IPS-18a (cell line): ENCODE results near the gene NREP.

ENCODE experiments used
- H3K27ac ChIP-seq: one replicate; pipeline ENCODE4 v1.5.1; 2013; ENCODE audit warnings: low read length
- H3K27me3 ChIP-seq: one replicate; pipeline ENCODE4 v1.6.1; 2013; ENCODE audit warnings: mild to moderate bottlenecking, low read length; ENCODE audit not compliant: control insufficient read depth, insufficient read depth
- H3K36me3 ChIP-seq: one replicate; pipeline ENCODE4 v1.6.1; 2013; ENCODE audit warnings: low read depth, low read length; ENCODE audit not compliant: control insufficient read depth
- H3K4me1 ChIP-seq: one replicate; pipeline ENCODE4 v1.6.1; 2013; ENCODE audit warnings: low read depth, low read length; ENCODE audit not compliant: control insufficient read depth
- H3K4me3 ChIP-seq: one replicate; pipeline ENCODE4 v1.5.1; 2013; ENCODE audit warnings: low read length
- H3K9ac ChIP-seq: one replicate; pipeline ENCODE4 v1.6.1; 2013; ENCODE audit warnings: mild to moderate bottlenecking, low read length, moderate library complexity
- H3K9me3 ChIP-seq: one replicate; pipeline ENCODE4 v1.6.1; 2013; ENCODE audit warnings: low read depth, low read length; ENCODE audit not compliant: control insufficient read depth

Gene NREP

GRCh38 chr5:111756581-111757354, at the start of gene NREP:
NREP (minus strand) TSS chr5:111757194; CDS start chr5:111755772, 1,422 bp downstream.
- H3K27ac ChIP-seq, result peak within 1 kb of the TSS; percentile 98
- H3K36me3 ChIP-seq, result peaks cover 11% of the 10 kb centered on the region
- peak within 1 kb of the TSS; percentile 99 for H3K4me3 ChIP-seq
- H3K9ac ChIP-seq, result peak within 1 kb of the TSS; percentile 99
- H3K4me1 ChIP-seq, result peaks cover 42% of the 10 kb centered on the region
- H3K9me3 ChIP-seq, result no peaks in the 10 kb centered on the region
- no peaks in the 10 kb centered on the region for H3K27me3 ChIP-seq

- no peaks in the 10 kb centered on the region for H3K36me3 ChIP-seq
- H3K4me3 ChIP-seq, result no peak overlapping the region
- H3K9ac ChIP-seq, result no peak overlapping the region
- H3K27ac ChIP-seq, result no peak overlapping the region
- H3K27me3 ChIP-seq, result no peaks in the 10 kb centered on the region
- peaks cover 4% of the 10 kb centered on the region for H3K4me1 ChIP-seq
- no peaks in the 10 kb centered on the region for H3K9me3 ChIP-seq
Measured at GRCh38 chr5:111806753-111807152, 49.8 kb upstream of the NREP start.

- Histone ChIP-seq H3K9me3 (no peaks in the 10 kb centered on the region), H3K9ac (no peak overlapping the region), H3K27ac (no peak overlapping the region), H3K4me3 (no peak overlapping the region), H3K4me1 (peaks cover 10% of the 10 kb centered on the region), H3K27me3 (no peaks in the 10 kb centered on the region), H3K36me3 (no peaks in the 10 kb centered on the region)
Measured at GRCh38 chr5:111806156-111806555, 49.2 kb upstream of the NREP start.

- H3K36me3 ChIP-seq, result no peaks in the 10 kb centered on the region
- H3K9me3 ChIP-seq, result no peaks in the 10 kb centered on the region
- H3K4me1 ChIP-seq, result peaks cover 15% of the 10 kb centered on the region
- no peak overlapping the region for H3K9ac ChIP-seq
- H3K27me3 ChIP-seq, result no peaks in the 10 kb centered on the region
- no peak overlapping the region for H3K27ac ChIP-seq
- H3K4me3 ChIP-seq, result no peak overlapping the region
Measured at GRCh38 chr5:111805071-111805470, 48.1 kb upstream of the NREP start.

- peaks cover 15% of the 10 kb centered on the region for H3K4me1 ChIP-seq
- no peak overlapping the region for H3K4me3 ChIP-seq
- no peak overlapping the region for H3K9ac ChIP-seq
- no peaks in the 10 kb centered on the region for H3K36me3 ChIP-seq
- no peaks in the 10 kb centered on the region for H3K27me3 ChIP-seq
- no peaks in the 10 kb centered on the region for H3K9me3 ChIP-seq
- H3K27ac ChIP-seq, result no peak overlapping the region
Measured at GRCh38 chr5:111800351-111800750, 43.4 kb upstream of the NREP start.

GRCh38 chr5:111795142-111795541, 38.1 kb upstream of the NREP start:
- H3K9ac ChIP-seq, result no peak overlapping the region
- no peaks in the 10 kb centered on the region for H3K36me3 ChIP-seq
- no peak overlapping the region for H3K27ac ChIP-seq
- H3K4me1 ChIP-seq, result no peaks in the 10 kb centered on the region
- no peaks in the 10 kb centered on the region for H3K9me3 ChIP-seq
- H3K27me3 ChIP-seq, result no peaks in the 10 kb centered on the region
- no peak overlapping the region for H3K4me3 ChIP-seq

GRCh38 chr5:111792471-111793058, 35.6 kb upstream of the NREP start:
- Histone ChIP-seq H3K36me3 (no peaks in the 10 kb centered on the region), H3K4me3 (no peak overlapping the region), H3K27ac (no peak overlapping the region), H3K4me1 (no peaks in the 10 kb centered on the region), H3K9me3 (no peaks in the 10 kb centered on the region), H3K27me3 (no peaks in the 10 kb centered on the region), H3K9ac (no peak overlapping the region)

- no peaks in the 10 kb centered on the region for H3K9me3 ChIP-seq
- H3K4me3 ChIP-seq, result no peak overlapping the region
- no peaks in the 10 kb centered on the region for H3K27me3 ChIP-seq
- H3K27ac ChIP-seq, result no peak overlapping the region
- no peaks in the 10 kb centered on the region for H3K36me3 ChIP-seq
- H3K9ac ChIP-seq, result no peak overlapping the region
- H3K4me1 ChIP-seq, result no peaks in the 10 kb centered on the region
Measured at GRCh38 chr5:111790295-111790694, 33.3 kb upstream of the NREP start.

- Histone ChIP-seq H3K36me3 (no peaks in the 10 kb centered on the region), H3K4me3 (no peak overlapping the region), H3K9ac (no peak overlapping the region), H3K27me3 (no peaks in the 10 kb centered on the region), H3K4me1 (peaks cover 5% of the 10 kb centered on the region), H3K9me3 (no peaks in the 10 kb centered on the region), H3K27ac (no peak overlapping the region)
Measured at GRCh38 chr5:111787006-111787405, 30.0 kb upstream of the NREP start.

GRCh38 chr5:111784491-111785181, 27.6 kb upstream of the NREP start:
- no peaks in the 10 kb centered on the region for H3K9me3 ChIP-seq
- H3K9ac ChIP-seq, result no peak overlapping the region
- no peak overlapping the region for H3K27ac ChIP-seq
- no peaks in the 10 kb centered on the region for H3K27me3 ChIP-seq
- H3K4me1 ChIP-seq, result peaks cover 5% of the 10 kb centered on the region
- H3K4me3 ChIP-seq, result no peak overlapping the region
- H3K36me3 ChIP-seq, result no peaks in the 10 kb centered on the region

GRCh38 chr5:111783537-111783936, 26.5 kb upstream of the NREP start:
- Histone ChIP-seq H3K4me3 (no peak overlapping the region), H3K27me3 (no peaks in the 10 kb centered on the region), H3K9ac (no peak overlapping the region), H3K9me3 (no peaks in the 10 kb centered on the region), H3K36me3 (no peaks in the 10 kb centered on the region), H3K27ac (no peak overlapping the region), H3K4me1 (peaks cover 5% of the 10 kb centered on the region)
